Vagina (tissue), 2 donors: ENCODE data around the gene SLCO2A1.

ENCODE experiments used
- POLR2A ChIP-seq, 2 donors: fragments of 450-650 bp; IDR thresholded peaks; one replicate each; pipeline ENCODE4 v1.6.1; 2017; ENCODE audit warnings: antibody characterized with exemption in 2 of 2, mild to moderate bottlenecking in 2 of 2, moderate library complexity in 2 of 2
- POLR2AphosphoS5 ChIP-seq, 2 donors: sonication (generic); formaldehyde crosslinking; IDR thresholded peaks; one replicate each; pipeline ENCODE4 v1.9.0; 2017; ENCODE audit warnings: antibody characterized with exemption in 2 of 2, mild to moderate bottlenecking in 2 of 2, low read depth in 1 of 2; ENCODE audit not compliant: insufficient read depth in 1 of 2
- TF ChIP-seq, protein P1 (sequence below), 3 experiments: fragments of 450-650 bp in 2 of 3; fragments of 200-600 bp in 1 of 3; sonication (generic) in 1 of 3; IDR thresholded peaks; one replicate each; pipeline ENCODE4 v1.5.1; 2017 to 2019; ENCODE audit warnings: antibody characterized with exemption in 3 of 3, mild to moderate bottlenecking in 2 of 3, moderate library complexity in 2 of 3

GRCh38 chr3:133893683-133894352 lies 135.9 kb downstream of the SLCO2A1 start:
- TF ChIP-seq POLR2AphosphoS5 (IDR thresholded peaks at IDR 0.05; ENCODE audit: insufficient read depth in 1 of 2, low read depth in 1 of 2) = no peak
- TF ChIP-seq, protein P1, sequence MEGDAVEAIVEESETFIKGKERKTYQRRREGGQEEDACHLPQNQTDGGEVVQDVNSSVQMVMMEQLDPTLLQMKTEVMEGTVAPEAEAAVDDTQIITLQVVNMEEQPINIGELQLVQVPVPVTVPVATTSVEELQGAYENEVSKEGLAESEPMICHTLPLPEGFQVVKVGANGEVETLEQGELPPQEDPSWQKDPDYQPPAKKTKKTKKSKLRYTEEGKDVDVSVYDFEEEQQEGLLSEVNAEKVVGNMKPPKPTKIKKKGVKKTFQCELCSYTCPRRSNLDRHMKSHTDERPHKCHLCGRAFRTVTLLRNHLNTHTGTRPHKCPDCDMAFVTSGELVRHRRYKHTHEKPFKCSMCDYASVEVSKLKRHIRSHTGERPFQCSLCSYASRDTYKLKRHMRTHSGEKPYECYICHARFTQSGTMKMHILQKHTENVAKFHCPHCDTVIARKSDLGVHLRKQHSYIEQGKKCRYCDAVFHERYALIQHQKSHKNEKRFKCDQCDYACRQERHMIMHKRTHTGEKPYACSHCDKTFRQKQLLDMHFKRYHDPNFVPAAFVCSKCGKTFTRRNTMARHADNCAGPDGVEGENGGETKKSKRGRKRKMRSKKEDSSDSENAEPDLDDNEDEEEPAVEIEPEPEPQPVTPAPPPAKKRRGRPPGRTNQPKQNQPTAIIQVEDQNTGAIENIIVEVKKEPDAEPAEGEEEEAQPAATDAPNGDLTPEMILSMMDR (IDR thresholded peaks at IDR 0.05) = no peak
- TF ChIP-seq POLR2A (IDR thresholded peaks at IDR 0.05) = no peak
